Measurements from ENCODE around the gene SYNPO2.
"Not testable (repeated sequence)": the region's sequence is repeated elsewhere in the genome, so short reads cannot be mapped to it uniquely, and the experiment has no call there.

SYNPO2 gene

DNA sequence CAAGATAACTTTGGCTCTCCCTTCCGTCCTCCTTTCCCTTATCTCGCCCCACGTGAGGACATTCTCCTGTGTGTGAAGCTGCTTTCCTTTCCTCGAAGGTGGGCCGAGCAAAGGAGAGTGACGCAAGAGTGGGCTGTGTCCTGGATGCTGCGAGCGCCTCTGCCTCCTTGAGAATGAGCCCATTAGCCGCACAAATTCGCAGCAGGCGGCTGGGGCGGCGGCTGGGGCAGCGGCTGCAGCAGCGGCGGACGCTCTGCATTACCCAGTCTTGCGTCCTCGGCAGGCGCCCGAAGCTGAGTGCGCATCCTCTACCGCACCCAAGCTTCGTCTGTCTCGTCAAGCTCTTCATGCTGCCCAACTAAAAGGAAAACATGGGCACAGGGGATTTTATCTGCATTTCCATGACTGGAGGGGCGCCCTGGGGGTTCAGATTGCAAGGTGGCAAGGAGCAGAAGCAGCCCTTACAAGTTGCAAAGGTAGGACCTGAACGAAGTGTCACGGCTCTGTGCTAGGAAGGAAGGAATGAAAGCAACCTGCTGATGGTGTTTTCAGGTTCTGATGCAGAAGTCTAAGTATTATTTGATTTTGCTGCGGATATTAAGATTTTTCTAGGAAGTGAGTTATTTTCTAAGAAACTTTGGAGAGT lies at the start of gene SYNPO2:
Gene SYNPO2, plus strand, starts transcription at position 189 of the 646 bp plus-strand sequence. Its CDS starts 183 bp downstream, at position 372.
- DNase-seq = peak; percentile 2

- no peak for DNase-seq
These were observed 49.3 kb upstream of the SYNPO2 start for GRCh38 chr4:118839221-118839927.

DNA sequence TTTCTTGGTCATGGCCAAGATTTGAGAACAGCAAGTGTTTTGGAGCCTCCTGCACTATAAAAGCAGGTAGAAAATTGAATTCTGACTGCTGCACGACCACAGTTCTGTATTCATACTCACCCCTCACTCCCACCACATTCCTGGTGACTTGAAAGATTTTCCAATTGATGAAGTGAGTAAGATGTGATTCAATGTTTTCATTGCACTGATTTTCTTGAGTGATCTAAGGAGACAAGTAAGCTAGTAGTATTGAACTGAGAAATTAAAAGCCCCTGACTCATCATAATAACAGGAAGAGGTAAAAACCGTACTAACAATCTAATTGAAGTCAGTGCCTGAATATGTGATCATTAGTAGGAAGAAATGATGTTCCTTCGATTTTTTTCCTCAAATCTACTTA lies 46.6 kb upstream of the SYNPO2 start:
- DNase-seq = no peak

DNA sequence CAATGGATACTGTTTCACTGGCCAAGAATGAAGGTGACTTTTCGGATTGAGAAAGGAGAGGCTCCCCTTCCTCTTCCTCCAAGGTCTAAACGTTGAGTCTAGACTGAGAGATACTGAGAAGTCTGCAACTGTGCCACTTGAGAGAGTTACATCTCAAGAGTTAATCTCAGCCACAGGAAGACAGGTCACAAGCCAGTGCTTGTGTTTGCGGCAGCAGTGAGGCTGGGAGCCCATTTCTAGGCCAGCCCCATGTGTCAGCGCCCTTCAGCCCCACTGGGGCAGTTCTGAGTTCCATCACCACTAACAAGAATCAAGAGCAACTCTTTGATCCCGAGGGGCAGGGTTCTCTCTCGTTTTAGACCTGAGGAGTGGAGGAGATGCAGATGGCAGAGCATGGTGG lies 45.4 kb upstream of the SYNPO2 start:
- no peak for DNase-seq

- DNase-seq = no peak
These were observed 43.1 kb upstream of the SYNPO2 start for GRCh38 chr4:118845552-118846050.

DNA sequence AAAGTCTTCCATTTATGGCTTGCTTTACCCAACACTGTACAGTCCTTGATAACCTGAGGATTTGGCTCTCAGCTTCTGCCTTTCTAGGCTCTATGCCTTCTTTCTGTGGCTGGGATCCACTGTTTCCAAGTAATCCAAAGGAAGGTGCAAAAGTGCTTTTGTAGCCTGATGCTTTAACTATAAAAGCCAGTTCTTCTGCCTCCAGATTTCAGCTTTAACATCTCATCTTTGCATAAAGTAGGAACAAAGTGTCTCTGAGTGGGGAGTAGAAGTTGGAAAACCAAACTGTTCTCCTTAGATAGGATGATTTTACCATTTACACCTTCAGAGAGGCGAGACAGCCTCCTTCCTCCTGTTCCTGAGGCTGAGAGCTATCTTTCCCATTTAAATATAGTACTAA lies 41.7 kb upstream of the SYNPO2 start:
- no peak for DNase-seq

GRCh38 chr4:118848242-118848641 lies 40.4 kb upstream of the SYNPO2 start:
- no peak for DNase-seq

GRCh38 chr4:118848901-118849300 lies 39.8 kb upstream of the SYNPO2 start:
- DNase-seq = no peak

- no peak for DNase-seq
These were observed 38.7 kb upstream of the SYNPO2 start for GRCh38 chr4:118849867-118850487.

DNA sequence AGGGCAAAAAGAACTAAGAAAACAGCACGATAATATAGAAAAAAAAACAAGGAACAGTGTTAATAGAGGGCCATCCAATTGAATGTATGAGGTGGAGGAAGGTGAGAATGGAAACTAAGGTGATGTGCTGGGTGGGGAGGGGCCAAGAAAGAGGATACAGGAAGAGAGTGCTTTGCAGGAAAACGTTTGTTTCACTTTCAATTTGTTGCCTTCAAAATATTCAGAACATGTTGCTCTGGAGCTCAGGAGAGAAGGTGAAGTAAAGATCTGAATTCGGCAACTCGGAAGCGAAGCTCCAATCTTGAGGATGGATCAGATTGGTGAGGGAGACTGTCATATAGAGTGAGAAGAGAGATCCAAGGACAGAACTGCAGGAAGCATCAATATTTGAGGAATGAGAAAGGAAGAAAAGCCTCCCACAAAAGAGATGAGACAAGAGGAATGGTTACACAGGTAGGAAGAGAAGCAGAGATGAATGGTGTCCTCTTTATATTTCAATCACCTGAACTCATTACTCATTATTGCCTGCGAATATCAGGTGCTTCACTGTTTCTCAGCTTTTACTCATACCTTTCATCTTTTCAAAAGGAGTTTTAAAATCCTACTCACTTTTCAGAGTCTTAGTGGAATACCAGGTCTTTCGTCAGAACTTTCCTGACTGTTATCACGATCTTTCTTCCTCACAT lies 38.0 kb upstream of the SYNPO2 start:
- DNase-seq = no peak

GRCh38 chr4:118857760-118858159 lies 30.9 kb upstream of the SYNPO2 start:
- no peak for DNase-seq

- no peak for DNase-seq
These were observed 29.9 kb upstream of the SYNPO2 start for GRCh38 chr4:118858779-118859178.

GRCh38 chr4:118865091-118865708 lies 23.5 kb upstream of the SYNPO2 start:
- peak; percentile 19 for DNase-seq

GRCh38 chr4:118866442-118866841 lies 22.2 kb upstream of the SYNPO2 start:
- DNase-seq = no peak

- DNase-seq = no peak
These were observed 21.2 kb upstream of the SYNPO2 start for GRCh38 chr4:118867311-118868067.

DNA sequence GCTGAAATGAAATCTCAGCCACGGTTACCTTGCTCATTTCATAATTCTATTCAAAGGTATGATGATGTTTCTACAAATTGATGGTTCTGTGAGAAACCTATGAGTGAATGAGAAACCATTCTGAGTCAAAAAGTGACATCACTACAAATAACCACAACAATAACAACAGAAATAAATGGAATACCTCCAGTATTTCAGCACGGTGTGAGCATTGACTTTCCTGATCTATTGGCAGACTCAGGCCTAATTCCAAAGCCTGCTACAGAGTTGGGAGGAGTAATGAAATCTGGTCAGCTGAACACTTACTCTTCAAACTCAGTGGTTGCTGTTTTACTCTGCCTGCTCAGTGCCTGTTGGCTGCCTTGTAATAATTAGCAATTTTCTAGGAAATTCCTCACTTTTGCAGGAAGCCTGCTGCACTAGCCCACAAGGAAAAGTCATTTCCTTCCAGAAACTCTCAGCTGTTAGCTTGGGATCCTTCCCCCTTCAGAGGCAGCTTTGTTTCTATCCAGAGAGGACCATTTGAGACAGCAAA lies 18.8 kb upstream of the SYNPO2 start:
- no peak for DNase-seq

- no peak for DNase-seq
These were observed 16.5 kb upstream of the SYNPO2 start for GRCh38 chr4:118872181-118872580.

- no peak for DNase-seq
These were observed 10.9 kb upstream of the SYNPO2 start for GRCh38 chr4:118877797-118878196.

DNA sequence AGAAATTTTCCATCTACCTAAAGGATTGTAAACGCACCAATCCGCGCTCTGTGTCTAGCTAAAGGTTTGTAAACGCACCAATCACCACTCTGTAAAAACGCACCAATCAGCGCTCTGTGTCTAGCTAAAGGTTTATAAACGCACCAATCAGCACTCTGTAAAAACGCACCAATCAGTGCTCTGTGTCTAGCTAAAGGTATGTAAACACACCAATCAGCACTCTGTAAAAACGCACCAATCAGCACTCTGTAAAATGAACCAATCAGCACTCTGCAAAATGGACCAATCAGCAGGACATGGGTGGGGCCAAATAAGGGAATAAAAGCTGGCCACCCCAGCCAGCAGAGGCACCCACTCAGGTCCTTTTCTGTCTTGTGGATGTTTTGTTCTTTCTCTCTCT lies 10.1 kb upstream of the SYNPO2 start:
- DNase-seq = not testable (repeated sequence)

- no peak for DNase-seq
These were observed 9.2 kb upstream of the SYNPO2 start for GRCh38 chr4:118879409-118879808.

- DNase-seq = no peak
These were observed 7.0 kb upstream of the SYNPO2 start for GRCh38 chr4:118881512-118882146.

Measured in NCI-H2081 treated with DMSO at 0.1 percent for 48 hours (cell line).